ENCODE results near the gene ASMT. TPM values are rescaled to one million over a fixed set of nuclear protein-coding genes. Genes with fewer than 3 reads are reported as not detected.

The ASMT gene, protein sequence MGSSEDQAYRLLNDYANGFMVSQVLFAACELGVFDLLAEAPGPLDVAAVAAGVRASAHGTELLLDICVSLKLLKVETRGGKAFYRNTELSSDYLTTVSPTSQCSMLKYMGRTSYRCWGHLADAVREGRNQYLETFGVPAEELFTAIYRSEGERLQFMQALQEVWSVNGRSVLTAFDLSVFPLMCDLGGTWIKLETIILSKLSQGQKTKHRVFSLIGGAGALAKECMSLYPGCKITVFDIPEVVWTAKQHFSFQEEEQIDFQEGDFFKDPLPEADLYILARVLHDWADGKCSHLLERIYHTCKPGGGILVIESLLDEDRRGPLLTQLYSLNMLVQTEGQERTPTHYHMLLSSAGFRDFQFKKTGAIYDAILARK
- not detected in 2 replicates for total RNA-seq (ENCODE audit: low replicate concordance)

DNA sequence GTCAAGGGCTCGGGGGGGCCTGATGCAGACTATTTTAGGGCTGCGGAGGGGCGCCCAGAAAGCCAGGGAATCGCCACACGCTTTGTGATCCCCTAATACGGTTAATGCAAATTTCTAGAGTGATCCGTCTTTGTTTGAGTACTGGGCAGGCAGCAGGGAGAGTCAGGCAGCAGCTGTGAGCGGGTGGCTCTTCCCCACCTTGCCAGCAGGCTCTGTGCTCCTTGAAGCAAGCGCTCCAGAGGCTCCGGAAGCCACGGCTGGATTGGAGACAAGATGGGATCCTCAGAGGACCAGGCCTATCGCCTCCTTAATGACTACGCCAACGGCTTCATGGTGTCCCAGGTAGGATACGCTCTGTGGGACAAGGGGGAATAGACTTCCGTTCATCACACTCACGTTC is at the start of gene ASMT:
Gene ASMT, plus strand, starts transcription at position 133 of the 400 bp plus-strand sequence. Its CDS starts 141 bp downstream, at position 274.

GRCh38 chrX:1591102-1591862 is 23.6 kb upstream of the ASMT start, which contains the start of gene AKAP17A:
TSS of gene AKAP17A (plus strand) at chrX:1591604. CDS start at chrX:1593463, 1,859 bp downstream.

Other genes with a start within 250 kb of the ASMT start
- gene SLC25A6, start 222.9 kb upstream of the ASMT start, total RNA-seq (ENCODE audit: low replicate concordance) = 212 and 361 TPM in 2 replicates
- 14.5 and 20.0 TPM in 2 replicates for gene ASMTL, start 162.2 kb upstream of the ASMT start, total RNA-seq (ENCODE audit: low replicate concordance)
- gene P2RY8, start 77.9 kb upstream of the ASMT start, total RNA-seq (ENCODE audit: low replicate concordance) = under 0.01 TPM in 1 of 2 replicates, not detected in the other
- 12.9 and 20.9 TPM in 2 replicates for gene AKAP17A, start 23.5 kb upstream of the ASMT start, total RNA-seq (ENCODE audit: low replicate concordance)

All from smooth muscle cell of the coronary artery (primary cell).